ENCODE data around the gene CELF1. TPM values are rescaled to one million over a fixed set of nuclear protein-coding genes. Genes with fewer than 3 reads are reported as not detected.

Gene CELF1
- total and polyA plus RNA-seq, 9 donors, result 46.9 to 74.3 (median 59.1) TPM

DNA sequence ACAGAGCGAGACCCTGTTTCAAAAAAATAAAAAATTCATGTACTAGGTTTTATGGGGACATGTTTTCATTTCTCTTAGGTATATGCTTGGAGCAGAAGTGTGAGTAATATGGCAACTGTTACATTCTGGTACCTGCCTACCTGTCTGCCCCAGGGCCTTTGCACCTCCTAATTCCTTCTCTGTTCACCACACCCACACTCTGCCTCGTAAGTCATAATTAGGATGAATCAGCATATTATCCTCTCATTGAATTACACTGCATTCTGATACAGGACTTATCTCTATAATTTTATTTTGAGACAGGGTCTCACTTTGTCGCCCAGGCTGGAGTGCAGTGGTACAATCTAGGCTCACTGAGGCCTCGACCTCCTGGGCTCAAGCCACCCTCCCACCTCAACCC is 100.9 kb downstream of the CELF1 start:
- H3K9me3 ChIP-seq (replicated peaks; ENCODE audit: control insufficient read depth, low read depth, low read length), result no peaks in the 10 kb centered on the region
- DNase-seq, result no peak
- no peaks in the 10 kb centered on the region for H3K27me3 ChIP-seq (ENCODE audit: control insufficient read depth, insufficient read depth, low read length)
- peaks cover 19% of the 10 kb centered on the region for H3K4me1 ChIP-seq (ENCODE audit: control insufficient read depth, insufficient read depth, low read length)
- no CpG with 5 or more reads among the region's 4 CpGs for WGBS (ENCODE audit: insufficient coverage)
- H3K4me3 ChIP-seq (ENCODE audit: low read length), result no peak overlapping the region
- H3K27ac ChIP-seq (ENCODE audit: low read length), result no peak overlapping the region
- H3K36me3 ChIP-seq (ENCODE audit: control insufficient read depth, insufficient read depth, low read length), result peaks cover 6% of the 10 kb centered on the region

DNA sequence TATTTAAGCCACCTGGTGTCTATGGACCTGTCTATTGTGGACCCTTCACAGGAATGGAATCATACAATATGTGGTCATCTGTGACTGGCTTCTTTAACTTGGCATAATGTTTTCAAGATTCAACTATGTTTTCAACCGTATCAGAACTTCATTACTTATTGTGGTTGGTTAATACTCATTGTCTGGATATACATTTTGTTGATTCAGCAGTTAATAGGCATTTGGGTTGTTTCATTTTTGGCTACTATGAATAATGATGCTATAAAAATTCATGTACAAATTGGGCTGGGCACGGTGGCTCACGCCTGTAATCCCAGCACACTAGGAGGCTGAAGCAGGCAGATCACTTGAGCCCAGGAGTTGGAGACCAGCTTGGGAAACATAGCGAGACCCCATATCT is 101.5 kb downstream of the CELF1 start:
- no peak for DNase-seq
- WGBS (ENCODE audit: insufficient coverage), result no CpG with 5 or more reads among the region's 4 CpGs
- no peak overlapping the region for H3K4me3 ChIP-seq (ENCODE audit: low read length)
- no peaks in the 10 kb centered on the region for H3K27me3 ChIP-seq (ENCODE audit: control insufficient read depth, insufficient read depth, low read length)
- H3K27ac ChIP-seq (ENCODE audit: low read length), result no peak overlapping the region
- H3K36me3 ChIP-seq (ENCODE audit: control insufficient read depth, insufficient read depth, low read length), result peaks cover 9% of the 10 kb centered on the region
- no peaks in the 10 kb centered on the region for H3K9me3 ChIP-seq (replicated peaks; ENCODE audit: control insufficient read depth, low read depth, low read length)
- peaks cover 22% of the 10 kb centered on the region for H3K4me1 ChIP-seq (ENCODE audit: control insufficient read depth, insufficient read depth, low read length)

DNA sequence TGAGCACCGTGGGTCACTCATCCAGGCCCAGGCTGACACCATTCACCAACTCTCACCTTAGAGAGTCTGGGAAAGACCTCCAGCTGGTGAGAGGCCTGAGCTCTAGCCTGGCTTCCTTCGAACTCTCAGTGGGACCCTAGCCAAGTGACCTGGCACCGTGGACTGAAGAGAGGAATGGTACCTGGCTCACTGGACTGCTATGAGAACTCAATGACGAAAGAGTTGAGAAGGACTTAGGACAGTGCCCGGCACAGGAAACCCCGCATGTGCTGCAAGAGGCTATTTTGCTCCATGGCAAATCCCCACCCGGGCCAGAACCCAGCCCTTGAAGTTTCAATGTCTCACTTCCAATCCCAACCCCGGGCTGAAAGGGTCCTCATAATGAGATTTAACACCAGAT is 103.4 kb downstream of the CELF1 start:
- Histone ChIP-seq H3K27me3 (ENCODE audit: control insufficient read depth, insufficient read depth, low read length) (no peaks in the 10 kb centered on the region), H3K27ac (ENCODE audit: low read length) (no peak overlapping the region), H3K36me3 (ENCODE audit: control insufficient read depth, insufficient read depth, low read length) (peaks cover 9% of the 10 kb centered on the region), H3K9me3 (replicated peaks; ENCODE audit: control insufficient read depth, low read depth, low read length) (no peaks in the 10 kb centered on the region), H3K4me3 (ENCODE audit: low read length) (no peak overlapping the region), H3K4me1 (ENCODE audit: control insufficient read depth, insufficient read depth, low read length) (peaks cover 22% of the 10 kb centered on the region)
- DNase-seq, result no peak
- 76% methylated on average over 5 of the region's 8 CpGs for WGBS (ENCODE audit: insufficient coverage)

DNA sequence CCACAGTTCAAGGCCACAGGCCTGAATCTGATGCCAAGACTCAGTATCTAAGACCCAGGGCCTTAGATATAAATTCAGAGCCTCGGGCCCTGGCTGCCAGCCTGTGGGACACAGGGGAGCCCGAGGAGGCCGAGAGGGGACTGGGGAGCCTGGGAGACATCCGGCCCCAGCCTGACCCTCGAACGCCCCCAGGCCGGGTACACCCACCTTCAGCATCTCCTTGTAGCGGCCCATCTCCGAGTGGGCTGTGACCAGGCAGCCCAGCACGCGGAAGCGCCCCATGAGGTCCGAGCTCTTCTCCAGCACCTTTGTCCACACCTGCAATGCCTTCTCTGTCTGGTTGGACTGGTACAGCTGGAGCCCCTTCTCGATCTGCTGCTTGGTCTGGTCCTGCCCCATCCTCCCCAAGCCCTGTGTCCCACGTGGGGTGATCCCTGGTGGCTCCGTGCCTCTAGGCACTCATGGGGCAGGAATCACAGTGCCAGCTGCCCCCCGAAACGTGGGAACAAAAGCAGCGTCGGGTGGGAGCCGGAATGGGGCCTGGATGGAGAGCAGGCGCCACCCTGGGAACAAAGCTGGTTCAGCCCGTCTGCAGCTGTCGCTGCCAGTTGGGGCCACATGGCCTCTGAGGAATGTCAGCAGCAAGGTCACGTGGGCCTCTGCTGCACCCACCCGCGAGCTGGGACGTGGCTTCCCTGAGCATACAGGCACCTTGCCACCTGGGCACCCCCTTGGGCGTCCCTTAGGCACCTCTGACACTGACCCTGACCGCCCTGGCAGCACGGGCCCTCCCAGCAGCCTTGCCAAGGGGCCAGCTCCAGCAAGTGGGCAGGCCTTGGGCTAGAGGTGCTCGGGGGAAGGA is 104.1 kb downstream of the CELF1 start, which contains the start of gene RAPSN:
RAPSN (minus strand) TSS at position 571 of the 862 bp plus-strand sequence; CDS start at position 399, 172 bp downstream.
- 75% methylated on average over 32 of the region's 32 CpGs for WGBS (ENCODE audit: insufficient coverage)
- H3K9me3 ChIP-seq (replicated peaks; ENCODE audit: control insufficient read depth, low read depth, low read length), result no peaks in the 10 kb centered on the region
- peaks cover 19% of the 10 kb centered on the region for H3K4me1 ChIP-seq (ENCODE audit: control insufficient read depth, insufficient read depth, low read length)
- peaks cover 13% of the 10 kb centered on the region for H3K36me3 ChIP-seq (ENCODE audit: control insufficient read depth, insufficient read depth, low read length)
- DNase-seq, result peak; percentile 83
- peak within 1 kb of the TSS; percentile 62 for H3K27ac ChIP-seq (ENCODE audit: low read length)
- H3K27me3 ChIP-seq (ENCODE audit: control insufficient read depth, insufficient read depth, low read length), result no peaks in the 10 kb centered on the region
- peak within 1 kb of the TSS; percentile 61 for H3K4me3 ChIP-seq (ENCODE audit: low read length)

DNA sequence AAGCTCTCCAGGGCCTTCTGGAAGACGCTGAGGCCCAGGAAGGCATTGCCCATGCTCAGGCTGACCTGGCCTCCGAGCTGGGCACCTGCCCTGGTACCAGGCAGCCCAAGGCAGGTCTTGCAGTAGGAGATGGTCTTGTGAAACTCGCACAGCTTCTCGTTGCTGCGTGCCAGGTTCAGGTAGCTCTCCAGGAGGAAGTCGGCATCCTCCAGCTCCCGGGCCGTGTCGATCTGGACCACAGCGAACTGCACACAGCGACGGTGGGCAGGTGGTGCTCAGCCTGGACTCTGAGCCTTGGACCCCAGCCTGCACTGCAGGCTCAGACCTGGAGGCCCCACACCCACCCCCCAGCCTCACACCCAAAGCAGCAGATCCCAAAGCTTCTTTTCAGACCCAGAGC is 105.0 kb downstream of the CELF1 start:
- no peaks in the 10 kb centered on the region for H3K9me3 ChIP-seq (replicated peaks; ENCODE audit: control insufficient read depth, low read depth, low read length)
- H3K4me3 ChIP-seq (ENCODE audit: low read length), result peak overlapping the region; percentile 61
- 63% methylated on average over 12 of the region's 12 CpGs for WGBS (ENCODE audit: insufficient coverage)
- peak overlapping the region; percentile 37 for H3K27ac ChIP-seq (ENCODE audit: low read length)
- peaks cover 23% of the 10 kb centered on the region for H3K4me1 ChIP-seq (ENCODE audit: control insufficient read depth, insufficient read depth, low read length)
- peaks cover 14% of the 10 kb centered on the region for H3K36me3 ChIP-seq (ENCODE audit: control insufficient read depth, insufficient read depth, low read length)
- no peak for DNase-seq
- no peaks in the 10 kb centered on the region for H3K27me3 ChIP-seq (ENCODE audit: control insufficient read depth, insufficient read depth, low read length)

DNA sequence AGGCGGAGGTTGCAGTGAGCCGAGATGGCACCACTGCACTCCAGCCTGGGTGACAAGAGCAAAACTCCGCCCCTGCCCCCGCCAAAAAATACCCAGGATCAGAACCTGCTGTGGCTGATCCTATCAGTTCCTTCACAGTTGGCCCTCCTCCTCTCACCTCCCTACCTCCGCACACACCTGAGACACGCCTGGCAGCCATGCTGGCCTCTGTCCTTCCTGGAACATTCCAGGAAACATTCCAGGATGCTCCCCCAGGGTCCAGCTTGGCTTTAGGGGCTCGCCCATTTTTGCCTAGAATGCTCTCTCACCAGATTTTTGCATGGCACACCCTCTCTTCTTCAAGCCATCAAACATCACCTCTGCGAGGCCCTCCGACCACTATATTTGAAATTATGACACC is 106.1 kb downstream of the CELF1 start:
- peaks cover 24% of the 10 kb centered on the region for H3K36me3 ChIP-seq (ENCODE audit: control insufficient read depth, insufficient read depth, low read length)
- no peaks in the 10 kb centered on the region for H3K27me3 ChIP-seq (ENCODE audit: control insufficient read depth, insufficient read depth, low read length)
- H3K4me3 ChIP-seq (ENCODE audit: low read length), result no peak overlapping the region
- WGBS (ENCODE audit: insufficient coverage), result 84% methylated on average over 7 of the region's 9 CpGs
- no peaks in the 10 kb centered on the region for H3K9me3 ChIP-seq (replicated peaks; ENCODE audit: control insufficient read depth, low read depth, low read length)
- no peak overlapping the region for H3K27ac ChIP-seq (ENCODE audit: low read length)
- DNase-seq, result no peak
- peaks cover 25% of the 10 kb centered on the region for H3K4me1 ChIP-seq (ENCODE audit: control insufficient read depth, insufficient read depth, low read length)

DNA sequence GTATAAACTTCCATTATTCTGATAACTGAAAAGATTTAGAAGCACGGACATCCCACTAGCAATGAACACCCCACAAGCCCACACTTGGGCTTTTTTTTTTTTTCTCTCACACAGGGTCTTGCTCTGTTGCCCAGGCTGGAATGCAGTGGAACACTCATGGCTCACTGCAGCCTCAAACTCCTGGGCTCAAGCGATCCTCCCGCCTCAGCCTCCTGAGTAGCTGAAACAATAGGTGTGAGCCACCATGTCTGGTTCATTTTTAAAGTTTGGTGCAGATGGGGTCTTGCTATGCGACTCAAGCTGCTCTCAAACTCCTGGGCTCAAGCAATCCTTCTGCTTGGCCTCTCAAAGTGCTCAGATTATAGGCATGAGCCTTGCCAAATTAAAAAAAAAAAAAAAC is 107.1 kb downstream of the CELF1 start:
- no peak overlapping the region for H3K4me3 ChIP-seq (ENCODE audit: low read length)
- H3K9me3 ChIP-seq (replicated peaks; ENCODE audit: control insufficient read depth, low read depth, low read length), result no peaks in the 10 kb centered on the region
- peaks cover 25% of the 10 kb centered on the region for H3K4me1 ChIP-seq (ENCODE audit: control insufficient read depth, insufficient read depth, low read length)
- H3K27ac ChIP-seq (ENCODE audit: low read length), result no peak overlapping the region
- peaks cover 32% of the 10 kb centered on the region for H3K36me3 ChIP-seq (ENCODE audit: control insufficient read depth, insufficient read depth, low read length)
- no peaks in the 10 kb centered on the region for H3K27me3 ChIP-seq (ENCODE audit: control insufficient read depth, insufficient read depth, low read length)
- DNase-seq, result no peak
- 86% methylated on average over 1 of the region's 4 CpGs for WGBS (ENCODE audit: insufficient coverage)

DNA sequence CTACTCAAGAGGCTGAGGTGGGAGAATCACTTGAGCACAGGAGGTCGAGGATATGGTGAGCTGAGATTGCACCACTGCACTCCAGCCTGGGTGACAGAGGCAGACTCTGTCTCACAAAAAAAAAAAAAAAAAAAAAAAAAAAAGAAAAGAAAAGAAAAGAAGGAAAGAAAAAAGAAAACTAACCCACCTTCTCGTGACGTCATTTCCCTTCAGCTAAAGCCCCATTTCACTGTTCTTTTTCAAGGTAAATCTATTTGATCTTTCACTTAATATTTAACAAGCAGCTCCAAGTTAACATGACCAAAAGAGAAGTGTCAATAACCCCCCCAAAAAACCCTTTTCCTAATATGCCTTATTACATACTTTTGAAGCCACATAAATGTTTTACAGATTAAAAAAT is 109.1 kb downstream of the CELF1 start:
- Histone ChIP-seq H3K4me1 (ENCODE audit: control insufficient read depth, insufficient read depth, low read length) (peaks cover 18% of the 10 kb centered on the region), H3K27ac (ENCODE audit: low read length) (no peak overlapping the region), H3K27me3 (ENCODE audit: control insufficient read depth, insufficient read depth, low read length) (no peaks in the 10 kb centered on the region), H3K36me3 (ENCODE audit: control insufficient read depth, insufficient read depth, low read length) (peaks cover 35% of the 10 kb centered on the region), H3K4me3 (ENCODE audit: low read length) (no peak overlapping the region), H3K9me3 (replicated peaks; ENCODE audit: control insufficient read depth, low read depth, low read length) (no peaks in the 10 kb centered on the region)
- no CpG with 5 or more reads among the region's 3 CpGs for WGBS (ENCODE audit: insufficient coverage)
- DNase-seq, result no peak

DNA sequence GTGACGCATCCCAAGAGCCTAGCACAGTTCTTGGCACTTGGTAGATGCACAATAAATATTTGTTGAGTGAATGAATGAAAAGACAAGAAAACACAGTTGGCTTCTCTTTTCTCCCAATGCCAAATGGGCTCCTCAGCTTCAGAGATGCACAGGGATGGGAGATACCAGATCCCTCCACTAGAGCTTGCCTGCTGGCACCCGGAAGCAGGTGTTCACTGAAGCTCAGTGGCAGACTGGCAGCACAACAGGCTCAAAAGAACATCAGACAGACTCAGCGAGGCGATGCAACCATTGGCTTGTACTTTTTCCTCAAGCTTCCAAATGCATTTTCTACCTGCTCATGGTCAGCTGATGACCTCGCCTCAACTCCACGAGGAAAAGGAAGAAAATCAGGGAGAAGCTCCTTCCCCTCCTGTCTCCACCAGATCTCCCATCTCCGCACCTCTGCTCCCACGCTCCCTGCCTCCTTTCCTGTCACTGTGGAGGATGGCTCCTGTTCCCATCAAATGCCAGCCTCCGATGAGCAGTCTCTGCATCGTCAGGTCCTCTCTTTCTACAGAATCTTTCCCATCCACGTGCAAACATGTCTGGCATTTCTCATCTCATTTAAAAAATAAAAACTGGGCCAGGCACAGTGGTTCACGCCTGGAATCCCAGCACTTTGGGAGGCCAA is 109.8 kb downstream of the CELF1 start:
- Histone ChIP-seq H3K36me3 (ENCODE audit: control insufficient read depth, insufficient read depth, low read length) (peaks cover 35% of the 10 kb centered on the region), H3K27me3 (ENCODE audit: control insufficient read depth, insufficient read depth, low read length) (no peaks in the 10 kb centered on the region), H3K27ac (ENCODE audit: low read length) (no peak overlapping the region), H3K9me3 (replicated peaks; ENCODE audit: control insufficient read depth, low read depth, low read length) (no peaks in the 10 kb centered on the region), H3K4me1 (ENCODE audit: control insufficient read depth, insufficient read depth, low read length) (peaks cover 18% of the 10 kb centered on the region), H3K4me3 (ENCODE audit: low read length) (no peak overlapping the region)
- DNase-seq, result no peak
- 94% methylated on average over 9 of the region's 12 CpGs for WGBS (ENCODE audit: insufficient coverage)

DNA sequence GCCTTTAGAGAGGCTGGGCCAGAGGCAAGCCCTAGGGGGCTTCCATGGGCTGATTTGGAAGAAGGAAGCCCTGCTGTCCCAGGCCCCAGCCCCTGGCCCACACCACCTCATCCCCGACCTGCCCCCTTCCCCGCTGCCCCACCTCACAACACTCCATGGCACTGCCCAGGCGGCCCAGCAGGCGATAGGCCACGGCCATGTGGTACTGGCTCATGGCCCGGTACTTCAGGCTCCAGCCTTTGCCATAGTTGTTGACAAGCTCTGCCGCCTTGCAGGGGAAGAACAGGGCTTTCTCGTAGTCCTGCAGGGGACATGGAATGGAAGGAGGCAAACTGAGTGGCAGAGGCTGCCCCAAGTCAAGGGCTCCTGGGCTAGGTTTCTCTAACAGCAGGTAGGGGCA is 110.4 kb downstream of the CELF1 start:
- no peaks in the 10 kb centered on the region for H3K27me3 ChIP-seq (ENCODE audit: control insufficient read depth, insufficient read depth, low read length)
- no peak overlapping the region for H3K27ac ChIP-seq (ENCODE audit: low read length)
- DNase-seq, result no peak

More for the DNA sequence above, 110.4 kb downstream of the CELF1 start:
- WGBS (ENCODE audit: insufficient coverage), result 80% methylated on average over 8 of the region's 8 CpGs
- peaks cover 20% of the 10 kb centered on the region for H3K4me1 ChIP-seq (ENCODE audit: control insufficient read depth, insufficient read depth, low read length)
- H3K9me3 ChIP-seq (replicated peaks; ENCODE audit: control insufficient read depth, low read depth, low read length), result no peaks in the 10 kb centered on the region
- peaks cover 34% of the 10 kb centered on the region for H3K36me3 ChIP-seq (ENCODE audit: control insufficient read depth, insufficient read depth, low read length)
- H3K4me3 ChIP-seq (ENCODE audit: low read length), result no peak overlapping the region
